Activated naive CD4-positive, alpha-beta T cell treated with anti-CD3 and anti-CD28 coated beads, Interleukin-2, amount 50 U/mL, for 24 hours (primary cell): ENCODE results near the gene PDE7B.

ENCODE experiments used
- H3K27ac Mint-ChIP-seq: one replicate; pipeline ENCODE4 v1.8.0; 2021; ENCODE audit warnings: mild to moderate bottlenecking, mixed read lengths
- H3K27me3 Mint-ChIP-seq: one replicate; pipeline ENCODE4 v1.8.0; 2021; ENCODE audit warnings: mixed read lengths
- H3K36me3 Mint-ChIP-seq: one replicate; pipeline ENCODE4 v1.8.0; 2021; ENCODE audit warnings: mixed read lengths
- H3K4me1 Mint-ChIP-seq: one replicate; pipeline ENCODE4 v1.8.0; 2021; ENCODE audit warnings: mixed read lengths
- H3K4me3 Mint-ChIP-seq: one replicate; pipeline ENCODE4 v1.8.0; 2021; ENCODE audit warnings: mild to moderate bottlenecking, mixed read lengths
- H3K9me3 Mint-ChIP-seq: one replicate; pipeline ENCODE4 v1.8.0; 2021; ENCODE audit warnings: mixed read lengths

Gene PDE7B

GRCh38 chr6:135867332-135867731 is 15.8 kb downstream of the PDE7B start:
- Mint-ChIP-seq H3K36me3 (peaks cover 6% of the 10 kb centered on the region), H3K27me3 (no peaks in the 10 kb centered on the region), H3K4me1 (peaks cover 24% of the 10 kb centered on the region), H3K9me3 (no peaks in the 10 kb centered on the region), H3K4me3 (no peak overlapping the region), H3K27ac (no peak overlapping the region)

GRCh38 chr6:135869857-135870256 is 18.4 kb downstream of the PDE7B start:
- H3K4me1 Mint-ChIP-seq = peaks cover 24% of the 10 kb centered on the region
- peaks cover 6% of the 10 kb centered on the region for H3K36me3 Mint-ChIP-seq
- no peak overlapping the region for H3K27ac Mint-ChIP-seq
- H3K27me3 Mint-ChIP-seq = no peaks in the 10 kb centered on the region
- no peaks in the 10 kb centered on the region for H3K9me3 Mint-ChIP-seq
- H3K4me3 Mint-ChIP-seq = no peak overlapping the region

GRCh38 chr6:135870722-135871121 is 19.2 kb downstream of the PDE7B start:
- Mint-ChIP-seq H3K9me3 (no peaks in the 10 kb centered on the region), H3K27me3 (no peaks in the 10 kb centered on the region), H3K36me3 (no peaks in the 10 kb centered on the region), H3K4me1 (peaks cover 26% of the 10 kb centered on the region), H3K27ac (no peak overlapping the region), H3K4me3 (no peak overlapping the region)

- Mint-ChIP-seq H3K27ac (no peak overlapping the region), H3K4me3 (no peak overlapping the region), H3K4me1 (peaks cover 31% of the 10 kb centered on the region), H3K36me3 (no peaks in the 10 kb centered on the region), H3K27me3 (no peaks in the 10 kb centered on the region), H3K9me3 (no peaks in the 10 kb centered on the region)
Observed at GRCh38 chr6:135871296-135871695, 19.8 kb downstream of the PDE7B start.

GRCh38 chr6:135871878-135872277 is 20.4 kb downstream of the PDE7B start:
- no peaks in the 10 kb centered on the region for H3K9me3 Mint-ChIP-seq
- H3K4me3 Mint-ChIP-seq = no peak overlapping the region
- peaks cover 37% of the 10 kb centered on the region for H3K4me1 Mint-ChIP-seq
- H3K36me3 Mint-ChIP-seq = no peaks in the 10 kb centered on the region
- no peaks in the 10 kb centered on the region for H3K27me3 Mint-ChIP-seq
- no peak overlapping the region for H3K27ac Mint-ChIP-seq

GRCh38 chr6:135875446-135875845 is 23.9 kb downstream of the PDE7B start:
- Mint-ChIP-seq H3K9me3 (no peaks in the 10 kb centered on the region), H3K27me3 (no peaks in the 10 kb centered on the region), H3K27ac (no peak overlapping the region), H3K4me3 (no peak overlapping the region), H3K36me3 (no peaks in the 10 kb centered on the region), H3K4me1 (peaks cover 51% of the 10 kb centered on the region)

GRCh38 chr6:135876058-135876457 is 24.6 kb downstream of the PDE7B start:
- no peaks in the 10 kb centered on the region for H3K36me3 Mint-ChIP-seq
- peak overlapping the region; percentile 20 for H3K27ac Mint-ChIP-seq
- no peaks in the 10 kb centered on the region for H3K9me3 Mint-ChIP-seq
- no peaks in the 10 kb centered on the region for H3K27me3 Mint-ChIP-seq
- H3K4me1 Mint-ChIP-seq = peaks cover 51% of the 10 kb centered on the region
- H3K4me3 Mint-ChIP-seq = no peak overlapping the region

- peaks cover 57% of the 10 kb centered on the region for H3K4me1 Mint-ChIP-seq
- H3K36me3 Mint-ChIP-seq = no peaks in the 10 kb centered on the region
- H3K27ac Mint-ChIP-seq = peak overlapping the region; percentile 65
- H3K27me3 Mint-ChIP-seq = no peaks in the 10 kb centered on the region
- no peaks in the 10 kb centered on the region for H3K9me3 Mint-ChIP-seq
- H3K4me3 Mint-ChIP-seq = peak overlapping the region; percentile 24
Observed at GRCh38 chr6:135877666-135878065, 26.2 kb downstream of the PDE7B start.

- no peaks in the 10 kb centered on the region for H3K36me3 Mint-ChIP-seq
- peak overlapping the region; percentile 99 for H3K27ac Mint-ChIP-seq
- peaks cover 79% of the 10 kb centered on the region for H3K4me1 Mint-ChIP-seq
- H3K4me3 Mint-ChIP-seq = peak overlapping the region; percentile 84
- H3K27me3 Mint-ChIP-seq = no peaks in the 10 kb centered on the region
- no peaks in the 10 kb centered on the region for H3K9me3 Mint-ChIP-seq
Observed at GRCh38 chr6:135880066-135880972, 28.8 kb downstream of the PDE7B start.

GRCh38 chr6:135883045-135883444 is 31.5 kb downstream of the PDE7B start:
- Mint-ChIP-seq H3K27ac (peak overlapping the region; percentile 94), H3K4me3 (peak overlapping the region; percentile 6)

GRCh38 chr6:135883536-135883935 is 32.0 kb downstream of the PDE7B start:
- Mint-ChIP-seq H3K9me3 (no peaks in the 10 kb centered on the region), H3K4me3 (no peak overlapping the region), H3K36me3 (no peaks in the 10 kb centered on the region), H3K27ac (no peak overlapping the region), H3K27me3 (no peaks in the 10 kb centered on the region), H3K4me1 (peaks cover 61% of the 10 kb centered on the region)

More at GRCh38 chr6:135883045-135883444, 31.5 kb downstream of the PDE7B start:
- Mint-ChIP-seq H3K36me3 (no peaks in the 10 kb centered on the region), H3K4me1 (peaks cover 61% of the 10 kb centered on the region), H3K27me3 (no peaks in the 10 kb centered on the region), H3K9me3 (no peaks in the 10 kb centered on the region)

- Mint-ChIP-seq H3K27me3 (no peaks in the 10 kb centered on the region), H3K9me3 (no peaks in the 10 kb centered on the region), H3K4me1 (peaks cover 61% of the 10 kb centered on the region), H3K4me3 (no peak overlapping the region), H3K27ac (no peak overlapping the region), H3K36me3 (no peaks in the 10 kb centered on the region)
Observed at GRCh38 chr6:135884136-135884535, 32.6 kb downstream of the PDE7B start.

- H3K9me3 Mint-ChIP-seq = no peaks in the 10 kb centered on the region
- H3K36me3 Mint-ChIP-seq = no peaks in the 10 kb centered on the region
- no peaks in the 10 kb centered on the region for H3K27me3 Mint-ChIP-seq
- no peak overlapping the region for H3K27ac Mint-ChIP-seq
- no peak overlapping the region for H3K4me3 Mint-ChIP-seq
- H3K4me1 Mint-ChIP-seq = peaks cover 33% of the 10 kb centered on the region
Observed at GRCh38 chr6:135887069-135887468, 35.6 kb downstream of the PDE7B start.

- Mint-ChIP-seq H3K4me1 (peaks cover 17% of the 10 kb centered on the region), H3K9me3 (no peaks in the 10 kb centered on the region), H3K36me3 (no peaks in the 10 kb centered on the region), H3K4me3 (no peak overlapping the region), H3K27me3 (no peaks in the 10 kb centered on the region), H3K27ac (no peak overlapping the region)
Observed at GRCh38 chr6:135888818-135889217, 37.3 kb downstream of the PDE7B start.

- Mint-ChIP-seq H3K4me1 (no peaks in the 10 kb centered on the region), H3K27me3 (no peaks in the 10 kb centered on the region), H3K9me3 (no peaks in the 10 kb centered on the region), H3K27ac (no peak overlapping the region), H3K36me3 (no peaks in the 10 kb centered on the region), H3K4me3 (no peak overlapping the region)
Observed at GRCh38 chr6:135890876-135891275, 39.4 kb downstream of the PDE7B start.

GRCh38 chr6:135891710-135892109 is 40.2 kb downstream of the PDE7B start:
- Mint-ChIP-seq H3K27ac (no peak overlapping the region), H3K4me3 (no peak overlapping the region), H3K27me3 (no peaks in the 10 kb centered on the region), H3K4me1 (peaks cover 4% of the 10 kb centered on the region), H3K9me3 (no peaks in the 10 kb centered on the region), H3K36me3 (no peaks in the 10 kb centered on the region)
